HepG2 (cell line): Measurements from ENCODE around the gene ATXN7L3. TPM values are rescaled to one million over a fixed set of nuclear protein-coding genes. Genes with fewer than 3 reads are reported as not detected.

Experiments used
- CHD4 ChIP-seq: fragments of 200-600 bp; sonication (generic); IDR thresholded peaks from 2 replicates; pipeline ENCODE4 v1.7.0; 2017; ENCODE audit warnings: mild to moderate bottlenecking, low read length, borderline replicate concordance
- DPF2 ChIP-seq: sonication (generic); formaldehyde crosslinking; IDR thresholded peaks from 2 replicates; pipeline ENCODE4 v1.4.0; 2020; ENCODE audit warnings: mild to moderate bottlenecking, low read depth, missing genetic modification reagents, borderline replicate concordance
- HNF4G ChIP-seq, 2 experiments: sonication (generic) in 1 of 2; formaldehyde crosslinking in 1 of 2; IDR thresholded peaks; 2 replicates each; pipeline versions ENCODE4 v1.4.0 to v1.6.1; 2011 to 2020; ENCODE audit warnings: borderline replicate concordance in 2 of 2, low read depth in 2 of 2, mild to moderate bottlenecking in 2 of 2, low read length in 1 of 2, missing genetic modification reagents in 1 of 2, moderate library complexity in 1 of 2
- HNRNPL ChIP-seq: fragments of 200-400 bp; formaldehyde crosslinking; IDR thresholded peaks from 2 replicates; pipeline ENCODE4 v1.6.1; 2017; ENCODE audit warnings: mild to moderate bottlenecking, low read depth, low read length
- KLF16 ChIP-seq, 2 experiments: sonication (generic) in 1 of 2; formaldehyde crosslinking in 1 of 2; IDR thresholded peaks; 2 replicates each; pipeline versions ENCODE4 v1.6.1 to v1.8.0; 2016 to 2023; ENCODE audit warnings: missing genetic modification reagents in 2 of 2, missing compliant biosample characterization in 1 of 2
- POLR2G ChIP-seq: fragments of 200-400 bp; formaldehyde crosslinking; IDR thresholded peaks from 2 replicates; pipeline ENCODE4 v1.6.1; 2018; ENCODE audit warnings: mild to moderate bottlenecking, low read depth, low read length, moderate library complexity
- RAD21 ChIP-seq: fragments of 450-650 bp; formaldehyde crosslinking; IDR thresholded peaks from 2 replicates; pipeline ENCODE4 v1.5.0; 2020; ENCODE audit warnings: mild to moderate bottlenecking
- RBM39 ChIP-seq: fragments of 200-400 bp; formaldehyde crosslinking; IDR thresholded peaks from one replicate; pipeline ENCODE4 v1.6.1; 2018; ENCODE audit warnings: antibody characterized with exemption, mild to moderate bottlenecking, low read depth, low read length; ENCODE audit not compliant: poor library complexity, severe bottlenecking
- WIZ ChIP-seq: sonication (generic); formaldehyde crosslinking; IDR thresholded peaks from 2 replicates; pipeline ENCODE4 v1.5.1; 2020; ENCODE audit warnings: mild to moderate bottlenecking, missing genetic modification reagents
- ZBTB38 ChIP-seq: sonication (generic); formaldehyde crosslinking; IDR thresholded peaks from 2 replicates; pipeline ENCODE4 v1.5.1; 2020; ENCODE audit warnings: mild to moderate bottlenecking, missing genetic modification reagents
- ZFP90 ChIP-seq: sonication (generic); formaldehyde crosslinking; IDR thresholded peaks from 2 replicates; pipeline ENCODE4 v1.8.0; 2022; ENCODE audit warnings: missing genetic modification reagents, mild to moderate bottlenecking, inconsistent platforms, borderline replicate concordance
- ZMAT3 ChIP-seq: sonication (generic); formaldehyde crosslinking; conservative IDR thresholded peaks from 2 replicates; pipeline ENCODE4 v1.7.0; 2021; ENCODE audit warnings: missing genetic modification reagents
- ZNF124 ChIP-seq: sonication (generic); formaldehyde crosslinking; IDR thresholded peaks from 2 replicates; pipeline ENCODE4 v1.4.0; 2020; ENCODE audit warnings: missing genetic modification reagents
- ZNF263 ChIP-seq: sonication (generic); formaldehyde crosslinking; IDR thresholded peaks from 2 replicates; pipeline ENCODE4 v1.4.0; 2020; ENCODE audit warnings: missing genetic modification reagents
- ZNF441 ChIP-seq: sonication (generic); formaldehyde crosslinking; IDR thresholded peaks from 2 replicates; pipeline ENCODE4 v1.7.0; 2021; ENCODE audit warnings: missing genetic modification reagents, borderline replicate concordance
- ZNF614 ChIP-seq: IDR thresholded peaks from 2 replicates; pipeline ENCODE4 v1.6.1; 2018; ENCODE audit warnings: missing biosample characterization, missing genetic modification reagents, inconsistent platforms, borderline replicate concordance
- ZNF709 ChIP-seq: sonication (generic); formaldehyde crosslinking; IDR thresholded peaks from 2 replicates; pipeline ENCODE4 v1.5.0; 2020; ENCODE audit warnings: mild to moderate bottlenecking, missing genetic modification reagents
- ZNF891 ChIP-seq: sonication (generic); formaldehyde crosslinking; IDR thresholded peaks from 2 replicates; pipeline ENCODE4 v1.5.0; 2020; ENCODE audit warnings: mild to moderate bottlenecking, missing genetic modification reagents
- polyA plus RNA-seq, 8 experiments: library from polyadenylated mRNA; depleted of rRNA in 3 of 8; stranded (reverse) in 7 of 8; unstranded in 1 of 8; fragments of >200 nt; fragmentation: Illumina TruSeq in 4 of 8; extraction: Trizol in 4 of 8; gene quantifications; 2 replicates each; pipeline versions ENCODE4 v1.2.1 to v1.2.3, GENCODE V29; 2011 to 2016; ENCODE audit warnings: low read depth in 4 of 8, missing spikeins in 1 of 8, mixed read lengths in 1 of 8; ENCODE audit not compliant: insufficient read depth in 1 of 8
- total RNA-seq, 5 experiments: library from RNA; depleted of rRNA; stranded (reverse); fragments of >200 nt; fragmentation: Illumina TruSeq; extraction: Trizol; gene quantifications; 2 replicates each; pipeline ENCODE4 v1.2.3, GENCODE V29; 2016; ENCODE audit warnings: low read depth in 1 of 5
- TF ChIP-seq, protein P1 (sequence below), 2 experiments: sonication (generic) in 1 of 2; formaldehyde crosslinking in 1 of 2; IDR thresholded peaks; 2 replicates each; pipeline versions ENCODE4 v1.4.0 to v1.6.1; 2018 to 2020; ENCODE audit warnings: missing genetic modification reagents in 2 of 2, borderline replicate concordance in 1 of 2, low read depth in 1 of 2, mild to moderate bottlenecking in 1 of 2, missing biosample characterization in 1 of 2
- TF ChIP-seq, protein P2 (sequence below): sonication (generic); formaldehyde crosslinking; IDR thresholded peaks from 2 replicates; pipeline ENCODE4 v1.5.0; 2020; ENCODE audit warnings: mild to moderate bottlenecking, missing genetic modification reagents, borderline replicate concordance

ATXN7L3 gene
- total and polyA plus RNA-seq, 2 of the 13 experiments (the other 11 are each of a cell fraction or from before 2014, with no cell fraction given): 44.5 to 59.1 TPM

DNA sequence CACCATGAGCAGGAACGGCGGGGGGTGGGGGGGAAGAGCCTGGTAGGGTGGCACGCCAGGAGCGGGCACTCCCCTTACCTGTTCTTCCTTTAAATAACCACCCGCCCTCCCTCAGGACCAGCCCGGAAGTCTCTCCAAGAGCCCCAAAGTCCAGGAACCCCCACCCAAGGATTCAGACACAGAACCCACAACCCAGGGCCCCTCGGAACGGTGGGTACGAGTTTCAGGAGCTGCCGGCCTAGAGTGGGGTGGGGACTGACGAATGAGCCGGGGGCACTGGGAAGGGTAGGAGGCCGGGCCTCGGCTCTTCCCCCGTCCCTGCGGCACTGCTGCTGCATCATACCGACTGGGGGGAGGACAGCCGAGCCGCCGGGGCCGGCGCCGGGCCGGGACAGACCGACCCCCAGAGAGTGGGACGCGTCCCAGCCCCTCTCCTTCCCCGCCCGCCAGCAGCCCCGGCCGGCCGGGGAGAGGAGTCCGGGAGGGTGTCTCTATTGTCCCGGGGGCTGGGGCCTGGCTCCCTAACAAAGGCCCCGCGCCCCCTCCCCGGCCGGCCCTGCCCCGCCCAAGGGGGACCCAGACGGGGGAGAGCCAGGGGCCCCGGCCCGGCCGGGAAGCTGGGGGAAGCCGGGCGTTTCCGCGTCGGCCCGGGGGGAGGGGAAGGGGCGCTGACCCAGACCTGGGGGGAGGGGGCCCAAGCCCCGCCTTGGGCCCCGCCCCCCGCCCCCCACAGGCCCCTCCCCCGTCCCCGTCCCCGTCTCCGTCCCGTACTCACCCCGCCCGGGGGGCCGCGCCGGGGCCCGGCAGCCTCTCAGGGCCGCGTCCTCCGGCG, 747 bp downstream of the ATXN7L3 start (continued):
- TF ChIP-seq, protein P1, sequence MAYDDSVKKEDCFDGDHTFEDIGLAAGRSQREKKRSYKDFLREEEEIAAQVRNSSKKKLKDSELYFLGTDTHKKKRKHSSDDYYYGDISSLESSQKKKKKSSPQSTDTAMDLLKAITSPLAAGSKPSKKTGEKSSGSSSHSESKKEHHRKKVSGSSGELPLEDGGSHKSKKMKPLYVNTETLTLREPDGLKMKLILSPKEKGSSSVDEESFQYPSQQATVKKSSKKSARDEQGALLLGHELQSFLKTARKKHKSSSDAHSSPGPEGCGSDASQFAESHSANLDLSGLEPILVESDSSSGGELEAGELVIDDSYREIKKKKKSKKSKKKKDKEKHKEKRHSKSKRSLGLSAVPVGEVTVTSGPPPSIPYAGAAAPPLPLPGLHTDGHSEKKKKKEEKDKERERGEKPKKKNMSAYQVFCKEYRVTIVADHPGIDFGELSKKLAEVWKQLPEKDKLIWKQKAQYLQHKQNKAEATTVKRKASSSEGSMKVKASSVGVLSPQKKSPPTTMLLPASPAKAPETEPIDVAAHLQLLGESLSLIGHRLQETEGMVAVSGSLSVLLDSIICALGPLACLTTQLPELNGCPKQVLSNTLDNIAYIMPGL (CRISPR knock-in tag; IDR thresholded peaks at IDR 0.05; ENCODE audit: borderline replicate concordance in 1 of 2, low read depth in 1 of 2): 0 out of 4 replicates have a peak, but pooled peaks of 1 of the 2 experiments have one; percentile 22
- TF ChIP-seq KLF16 (CRISPR knock-in tag; IDR thresholded peaks at IDR 0.05): no peak
- TF ChIP-seq RAD21: peak; percentile 15; the same call in 1 of the 2 replicates
- TF ChIP-seq ZNF709: peak; percentile 35; the same call in 1 of the 2 replicates
- 0 out of 2 replicates have a peak, but pooled peaks have one; percentile 38 for TF ChIP-seq WIZ
- peak; percentile 34; the same call in 1 of the 2 replicates for TF ChIP-seq ZNF441 (CRISPR knock-in tag)
- peak; percentile 32; the same call in 1 of the 2 replicates for TF ChIP-seq POLR2G
- 0 out of 2 replicates have a peak, but pooled peaks have one; percentile 7 for TF ChIP-seq ZNF263
- TF ChIP-seq RBM39: no peak
- peak; percentile 44; the same call in 1 of the 2 replicates for TF ChIP-seq CHD4
- TF ChIP-seq, protein P2, sequence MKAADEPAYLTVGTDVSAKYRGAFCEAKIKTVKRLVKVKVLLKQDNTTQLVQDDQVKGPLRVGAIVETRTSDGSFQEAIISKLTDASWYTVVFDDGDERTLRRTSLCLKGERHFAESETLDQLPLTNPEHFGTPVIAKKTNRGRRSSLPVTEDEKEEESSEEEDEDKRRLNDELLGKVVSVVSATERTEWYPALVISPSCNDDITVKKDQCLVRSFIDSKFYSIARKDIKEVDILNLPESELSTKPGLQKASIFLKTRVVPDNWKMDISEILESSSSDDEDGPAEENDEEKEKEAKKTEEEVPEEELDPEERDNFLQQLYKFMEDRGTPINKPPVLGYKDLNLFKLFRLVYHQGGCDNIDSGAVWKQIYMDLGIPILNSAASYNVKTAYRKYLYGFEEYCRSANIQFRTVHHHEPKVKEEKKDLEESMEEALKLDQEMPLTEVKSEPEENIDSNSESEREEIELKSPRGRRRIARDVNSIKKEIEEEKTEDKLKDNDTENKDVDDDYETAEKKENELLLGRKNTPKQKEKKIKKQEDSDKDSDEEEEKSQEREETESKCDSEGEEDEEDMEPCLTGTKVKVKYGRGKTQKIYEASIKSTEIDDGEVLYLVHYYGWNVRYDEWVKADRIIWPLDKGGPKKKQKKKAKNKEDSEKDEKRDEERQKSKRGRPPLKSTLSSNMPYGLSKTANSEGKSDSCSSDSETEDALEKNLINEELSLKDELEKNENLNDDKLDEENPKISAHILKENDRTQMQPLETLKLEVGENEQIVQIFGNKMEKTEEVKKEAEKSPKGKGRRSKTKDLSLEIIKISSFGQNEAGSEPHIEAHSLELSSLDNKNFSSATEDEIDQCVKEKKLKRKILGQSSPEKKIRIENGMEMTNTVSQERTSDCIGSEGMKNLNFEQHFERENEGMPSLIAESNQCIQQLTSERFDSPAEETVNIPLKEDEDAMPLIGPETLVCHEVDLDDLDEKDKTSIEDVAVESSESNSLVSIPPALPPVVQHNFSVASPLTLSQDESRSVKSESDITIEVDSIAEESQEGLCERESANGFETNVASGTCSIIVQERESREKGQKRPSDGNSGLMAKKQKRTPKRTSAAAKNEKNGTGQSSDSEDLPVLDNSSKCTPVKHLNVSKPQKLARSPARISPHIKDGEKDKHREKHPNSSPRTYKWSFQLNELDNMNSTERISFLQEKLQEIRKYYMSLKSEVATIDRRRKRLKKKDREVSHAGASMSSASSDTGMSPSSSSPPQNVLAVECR: peak; percentile 68
- peak; percentile 27; the same call in 1 of the 2 replicates for TF ChIP-seq ZNF614 (CRISPR knock-in tag)
- no peak for TF ChIP-seq HNF4G (IDR thresholded peaks at IDR 0.05; ENCODE audit: borderline replicate concordance, low read depth, low read length)
- TF ChIP-seq HNF4G (CRISPR knock-in tag; IDR thresholded peaks at IDR 0.05; ENCODE audit: borderline replicate concordance, low read depth): no peak
- peak; percentile 51 for TF ChIP-seq ZMAT3 (CRISPR knock-in tag)
- TF ChIP-seq ZBTB38 (CRISPR knock-in tag): peak; percentile 44; the same call in 1 of the 2 replicates
- 0 out of 2 replicates have a peak, but pooled peaks have one; percentile 34 for TF ChIP-seq ZNF124 (CRISPR knock-in tag)
- TF ChIP-seq DPF2 (CRISPR knock-in tag): no peak
- peak; percentile 81 for TF ChIP-seq ZNF891 (CRISPR knock-in tag)
- TF ChIP-seq ZFP90 (CRISPR knock-in tag): no peak
- TF ChIP-seq HNRNPL: peak; percentile 72
